HepG2 (cell line): ENCODE data around the gene MYL9. TPM values are rescaled to one million over a fixed set of nuclear protein-coding genes. Genes with fewer than 3 reads are reported as not detected.

Source experiments
- ATAC-seq: fragments of 200-7000 bp; cut with Tn5 transposase; 3 replicates; pipeline ENCODE4 v1.9.1; 2020; ENCODE audit warnings: mild to moderate bottlenecking, moderate library complexity
- BruUV-seq: library from RNA; stranded (reverse); fragments of 400-500 nt; replicated peaks from 2 replicates; lab custom pipeline; 2021; lab: Mats Ljungman, UMichigan
- CTCF ChIA-PET: fragments of 300-600 bp; formaldehyde crosslinking; extraction: SDS; loops from one replicate; lab custom pipeline; 2021; ENCODE audit warnings: low total read pairs, inconsistent platforms, low intra/inter-chr PET ratio; lab: Yijun Ruan, JAX
- POLR2A ChIA-PET: fragments of 350-600 bp; sonication (Branson Sonifier 250); formaldehyde crosslinking; loops from one replicate; lab custom pipeline; 2020; ENCODE audit warnings: antibody characterized with exemption, inconsistent platforms; lab: Yijun Ruan, JAX
- DNase-seq: peaks from one replicate; pipeline ENCODE4 v3.0.0-alpha.2; 2015; ENCODE audit warnings: low spot score
- FAIRE-seq: peaks from 3 replicates; lab custom pipeline; 2011; peaks lifted over from hg19 to GRCh38; lab: Jason Lieb, UNC
- H2AFZ ChIP-seq: one replicate; pipeline ENCODE4 v1.6.1; 2011; ENCODE audit warnings: low read length, inconsistent platforms
- H3K27ac ChIP-seq: fragments of 300-600 bp; 3 replicates; pipeline ENCODE4 v1.8.0; 2011; ENCODE audit warnings: mixed run types, mild to moderate bottlenecking, mixed read lengths, low read length, inconsistent platforms; ENCODE audit not compliant: insufficient read depth; ENCODE audit errors: extremely low read length
- H3K27me3 ChIP-seq, 2 experiments: fragments of 200-600 bp in 1 of 2; 2 replicates in 1 of 2; 3 replicates in 1 of 2; pipeline versions ENCODE4 v1.6.0 to v1.8.0; 2011; ENCODE audit warnings: low read length in 2 of 2, mild to moderate bottlenecking in 2 of 2, moderate library complexity in 2 of 2, inconsistent platforms in 1 of 2; ENCODE audit not compliant: insufficient read depth in 2 of 2, control insufficient read depth in 1 of 2
- H3K36me3 ChIP-seq, 2 experiments: fragments of 200-600 bp in 1 of 2; replicated peaks in 1 of 2; 2 replicates in 1 of 2; 3 replicates in 1 of 2; pipeline versions ENCODE4 v1.5.1 to v1.8.0; 2011; ENCODE audit warnings: low read length in 2 of 2, inconsistent platforms in 1 of 2; ENCODE audit not compliant: insufficient read depth in 2 of 2, control insufficient read depth in 1 of 2
- H3K4me1 ChIP-seq: 2 replicates; pipeline ENCODE4 v1.5.1; 2012; ENCODE audit warnings: low read length, inconsistent platforms; ENCODE audit not compliant: insufficient read depth
- H3K4me2 ChIP-seq: 2 replicates; pipeline ENCODE4 v1.6.0; 2011; ENCODE audit warnings: low read depth, low read length, inconsistent platforms
- H3K4me3 ChIP-seq, 3 experiments: fragments of 200-600 bp in 1 of 3; sonication (generic), shearing (Covaris generic) in 1 of 3; replicated peaks in 1 of 3; 2 replicates each; pipeline ENCODE4 v1.5.1; 2011 to 2016; ENCODE audit warnings: low read length in 3 of 3, inconsistent platforms in 2 of 3, low read depth in 2 of 3, mild to moderate bottlenecking in 2 of 3, control low read depth in 1 of 3, mixed read lengths in 1 of 3; ENCODE audit not compliant: insufficient read depth in 1 of 3
- H3K79me2 ChIP-seq: one replicate; pipeline ENCODE4 v1.6.1; 2011; ENCODE audit warnings: low read length, inconsistent platforms; ENCODE audit not compliant: insufficient read depth
- H3K9ac ChIP-seq: 2 replicates; pipeline ENCODE4 v1.6.0; 2011; ENCODE audit warnings: mild to moderate bottlenecking, low read depth, low read length, inconsistent platforms; ENCODE audit not compliant: insufficient read depth
- H3K9me3 ChIP-seq: 2 replicates; pipeline ENCODE4 v1.5.1; 2012; ENCODE audit warnings: mild to moderate bottlenecking, low read length
- H4K20me1 ChIP-seq: 2 replicates; pipeline ENCODE4 v1.6.0; 2011; ENCODE audit warnings: inconsistent platforms, mild to moderate bottlenecking, low read length, moderate library complexity; ENCODE audit not compliant: insufficient read depth
- CHD4 ChIP-seq: fragments of 200-600 bp; sonication (generic); IDR thresholded peaks from 2 replicates; pipeline ENCODE4 v1.7.0; 2017; ENCODE audit warnings: mild to moderate bottlenecking, low read length, borderline replicate concordance
- E2F1 ChIP-seq: sonication (generic); formaldehyde crosslinking; IDR thresholded peaks from 2 replicates; pipeline ENCODE4 v1.5.0; 2020; ENCODE audit warnings: missing genetic modification reagents
- ETS1 ChIP-seq: sonication (generic); formaldehyde crosslinking; IDR thresholded peaks from 2 replicates; pipeline ENCODE4 v1.4.0; 2020; ENCODE audit warnings: missing genetic modification reagents
- FOXK1 ChIP-seq: sonication (generic); formaldehyde crosslinking; IDR thresholded peaks from 2 replicates; pipeline ENCODE4 v1.4.0; 2020; ENCODE audit warnings: low read depth, missing genetic modification reagents, borderline replicate concordance
- HOXA3 ChIP-seq: sonication (generic); formaldehyde crosslinking; IDR thresholded peaks from 2 replicates; pipeline ENCODE4 v1.5.0; 2020; ENCODE audit warnings: missing genetic modification reagents
- MAZ ChIP-seq, 2 experiments: sonication (generic) in 1 of 2; formaldehyde crosslinking in 1 of 2; IDR thresholded peaks; 2 replicates each; pipeline versions ENCODE4 v1.5.0 to v1.6.1; 2012 to 2020; ENCODE audit warnings: low read depth in 2 of 2, mild to moderate bottlenecking in 2 of 2, borderline replicate concordance in 1 of 2, improper control_type of control experiment in 1 of 2, low read length in 1 of 2, missing genetic modification reagents in 1 of 2, moderate library complexity in 1 of 2
- MIER2 ChIP-seq: IDR thresholded peaks from 2 replicates; pipeline ENCODE4 v1.6.1; 2016; ENCODE audit warnings: missing biosample characterization, missing genetic modification reagents
- NCOR1 ChIP-seq: fragments of 200-600 bp; sonication (generic); IDR thresholded peaks from 2 replicates; pipeline ENCODE4 v1.7.0; 2017; ENCODE audit warnings: antibody characterized with exemption, low read length, borderline replicate concordance
- RCOR2 ChIP-seq: IDR thresholded peaks from 2 replicates; pipeline ENCODE4 v1.6.1; 2016; ENCODE audit warnings: missing biosample characterization, missing genetic modification reagents
- RELA ChIP-seq: sonication (generic); formaldehyde crosslinking; IDR thresholded peaks from 2 replicates; pipeline ENCODE4 v1.4.0; 2020; ENCODE audit warnings: missing genetic modification reagents
- ZBTB14 ChIP-seq: sonication (generic); formaldehyde crosslinking; IDR thresholded peaks from 2 replicates; pipeline ENCODE4 v1.4.0; 2020; ENCODE audit warnings: missing genetic modification reagents
- ZFP1 ChIP-seq: IDR thresholded peaks from 2 replicates; pipeline ENCODE4 v1.6.1; 2016
- ZFX ChIP-seq: sonication (generic); formaldehyde crosslinking; IDR thresholded peaks from 2 replicates; pipeline ENCODE4 v1.4.0; 2020; ENCODE audit warnings: mild to moderate bottlenecking, low read depth, missing genetic modification reagents, moderate library complexity
- ZNF282 ChIP-seq: fragments of 450-650 bp; IDR thresholded peaks from 2 replicates; pipeline ENCODE4 v1.6.1; 2018; ENCODE audit not compliant: partially characterized antibody
- ZNF317 ChIP-seq: sonication (generic); formaldehyde crosslinking; IDR thresholded peaks from 2 replicates; pipeline ENCODE4 v1.5.0; 2020; ENCODE audit warnings: mild to moderate bottlenecking, missing genetic modification reagents
- ZNF329 ChIP-seq: sonication (generic); formaldehyde crosslinking; IDR thresholded peaks from 2 replicates; pipeline ENCODE4 v1.9.0; 2021; ENCODE audit warnings: low read depth, mild to moderate bottlenecking, missing genetic modification reagents
- ZNF549 ChIP-seq: sonication (generic); formaldehyde crosslinking; IDR thresholded peaks from 2 replicates; pipeline ENCODE4 v1.5.0; 2020; ENCODE audit warnings: missing genetic modification reagents
- ZNF660 ChIP-seq: sonication (generic); formaldehyde crosslinking; IDR thresholded peaks from 2 replicates; pipeline ENCODE4 v1.5.1; 2020; ENCODE audit warnings: mild to moderate bottlenecking, low read depth, missing genetic modification reagents, borderline replicate concordance
- WGBS: methylation state at CpG from one replicate; pipeline ENCODE4 v1.1.6; 2017; ENCODE audit warnings: low lambda C conversion rate; 5-methylcytosine and 5-hydroxymethylcytosine counted together
- in situ Hi-C: cut with HindIII; loops from 2 replicates; pipeline ENCODE4 v1.10.0; 2017; ENCODE audit warnings: low pct_unique_long_range_greater_than_20kb; ENCODE audit not compliant: extremely low pct_ligation_motif_present
- intact Hi-C: fragments of 100-400 bp; cut with micrococcal nuclease; formaldehyde crosslinking; loops from one replicate; pipeline ENCODE4 v1.10.0; 2022; ENCODE audit not compliant: unreplicated experiment
- polyA plus RNA-seq, 8 experiments: library from polyadenylated mRNA; depleted of rRNA in 3 of 8; stranded (reverse) in 7 of 8; unstranded in 1 of 8; fragments of >200 nt; fragmentation: Illumina TruSeq in 4 of 8; extraction: Trizol in 4 of 8; gene quantifications; 2 replicates each; pipeline versions ENCODE4 v1.2.1 to v1.2.3, GENCODE V29; 2011 to 2016; ENCODE audit warnings: low read depth in 4 of 8, missing spikeins in 1 of 8, mixed read lengths in 1 of 8; ENCODE audit not compliant: insufficient read depth in 1 of 8
- total RNA-seq, 5 experiments: library from RNA; depleted of rRNA; stranded (reverse); fragments of >200 nt; fragmentation: Illumina TruSeq; extraction: Trizol; gene quantifications; 2 replicates each; pipeline ENCODE4 v1.2.3, GENCODE V29; 2016; ENCODE audit warnings: low read depth in 1 of 5

Gene MYL9
- total and polyA plus RNA-seq, 2 of the 13 experiments (the other 11 are each of a cell fraction or from before 2014, with no cell fraction given): 0.87 to 2.2 TPM

GRCh38 chr20:36541768-36542488, 609 bp downstream of the MYL9 start (continued):
- no peak for TF ChIP-seq RELA (CRISPR knock-in tag)
- TF ChIP-seq ZFP1 (CRISPR knock-in tag): no peak
- no peak for TF ChIP-seq ZNF282
- TF ChIP-seq ZNF329 (CRISPR knock-in tag): no peak

GRCh38 chr20:36542516-36543183, 1.3 kb downstream of the MYL9 start:
- no peaks in the 10 kb centered on the region for H3K79me2 ChIP-seq
- H2AFZ ChIP-seq: no peak overlapping the region
- no peak for DNase-seq
- H3K4me3 ChIP-seq: peak overlapping the region in 1 of 3 experiments; percentile 11; a peak in 2 of 6 replicates
- no peaks in the 10 kb centered on the region for H3K36me3 ChIP-seq
- POLR2A ChIA-PET: interaction anchor here (1.7 kb wide), 1 partner anchor 231 kb away, joined by 4 read pairs; the partner anchor contains the start of gene DSN1
- WGBS: 70% methylated on average over 10 of the region's 10 CpGs
- peaks cover 55% of the 10 kb centered on the region for H3K4me1 ChIP-seq
- H3K27me3 ChIP-seq: no peaks in the 10 kb centered on the region
- peak; percentile 39 for ATAC-seq
- in situ Hi-C loops (no loop called here), intact Hi-C loops (no loop called here)
- H3K4me2 ChIP-seq: peak overlapping the region; percentile 48
- FAIRE-seq: no peak
- H3K27ac ChIP-seq: no peak overlapping the region
- no peaks in the 10 kb centered on the region for H3K9me3 ChIP-seq
- CTCF ChIA-PET: interaction anchor here (1.1 to 1.2 kb wide), 3 partner anchors 14 to 63 kb away, joined by 3 read pairs; partner anchors contain the start of gene RAB5IF
- no TSS peak for BruUV-seq
- H4K20me1 ChIP-seq: no peaks in the 10 kb centered on the region; the same call in 1 of the 2 replicates
- no peak overlapping the region for H3K9ac ChIP-seq
- TF ChIP-seq RCOR2 (CRISPR knock-in tag): no peak
- no peak for TF ChIP-seq HOXA3 (CRISPR knock-in tag)
- no peak for TF ChIP-seq ZNF549 (CRISPR knock-in tag)
- TF ChIP-seq MAZ (IDR thresholded peaks at IDR 0.05; ENCODE audit: borderline replicate concordance, low read depth, low read length): no peak
- TF ChIP-seq MAZ (CRISPR knock-in tag; IDR thresholded peaks at IDR 0.05; ENCODE audit: low read depth): no peak
- TF ChIP-seq ZBTB14 (CRISPR knock-in tag): no peak
- no peak for TF ChIP-seq MIER2 (CRISPR knock-in tag)
- no peak for TF ChIP-seq ZNF317 (CRISPR knock-in tag)
- TF ChIP-seq FOXK1 (CRISPR knock-in tag): no peak
- no peak for TF ChIP-seq ZNF660 (CRISPR knock-in tag)
- TF ChIP-seq ZFX (CRISPR knock-in tag): no peak
- no peak for TF ChIP-seq E2F1 (CRISPR knock-in tag)
- TF ChIP-seq ETS1 (CRISPR knock-in tag): no peak
- TF ChIP-seq CHD4: no peak
- no peak for TF ChIP-seq NCOR1
